Keratinocyte (primary cell): ENCODE results near the gene OLFML3. TPM values are rescaled to one million over a fixed set of nuclear protein-coding genes. Genes with fewer than 3 reads are reported as not detected.

Experiments used
- DNase-seq: peaks from one replicate; pipeline ENCODE4 v3.0.0-alpha.2; 2011; ENCODE audit warnings: low read depth, missing footprints, low spot score
- FAIRE-seq: peaks from 2 replicates; lab custom pipeline; 2011; peaks lifted over from hg19 to GRCh38; lab: Jason Lieb, UNC
- H2AFZ ChIP-seq: 2 replicates; pipeline ENCODE4 v1.6.0; 2012; ENCODE audit warnings: low read length, control low read depth, inconsistent platforms; ENCODE audit not compliant: control insufficient read depth
- H3K27ac ChIP-seq: 2 replicates; pipeline ENCODE4 v1.5.1; 2011; ENCODE audit warnings: low read length; ENCODE audit not compliant: control insufficient read depth, insufficient read depth
- H3K27me3 ChIP-seq: 3 replicates; pipeline ENCODE4 v1.6.0; 2011; ENCODE audit warnings: low read length; ENCODE audit not compliant: control insufficient read depth, insufficient read depth; ENCODE audit errors: extremely low read depth
- H3K36me3 ChIP-seq, 2 experiments: 2 replicates in 1 of 2; 3 replicates in 1 of 2; pipeline ENCODE4 v1.5.1; 2011; ENCODE audit warnings: low read length in 2 of 2, mild to moderate bottlenecking in 1 of 2; ENCODE audit not compliant: control insufficient read depth in 2 of 2, insufficient read depth in 2 of 2; ENCODE audit errors: extremely low read depth in 1 of 2
- H3K4me1 ChIP-seq: 3 replicates; pipeline ENCODE4 v1.5.1; 2011; ENCODE audit warnings: low read length; ENCODE audit not compliant: control insufficient read depth, insufficient read depth; ENCODE audit errors: extremely low read depth
- H3K4me2 ChIP-seq: 3 replicates; pipeline ENCODE4 v1.6.0; 2011; ENCODE audit warnings: low read depth, low read length; ENCODE audit not compliant: control insufficient read depth, insufficient read depth; ENCODE audit errors: extremely low read depth
- H3K4me3 ChIP-seq, 3 experiments: fragments of 200-600 bp in 1 of 3; sonication (generic) in 1 of 3; 2 replicates in 2 of 3; 3 replicates in 1 of 3; pipeline ENCODE4 v1.5.1; 2011 to 2016; ENCODE audit warnings: low read length in 3 of 3, mild to moderate bottlenecking in 3 of 3, control low read depth in 2 of 3, inconsistent platforms in 1 of 3, low read depth in 1 of 3, mixed read lengths in 1 of 3, mixed run types in 1 of 3, moderate library complexity in 1 of 3; ENCODE audit not compliant: control insufficient read depth in 2 of 3, insufficient read depth in 2 of 3; ENCODE audit errors: extremely low read depth in 1 of 3
- H3K79me2 ChIP-seq: 2 replicates; pipeline ENCODE4 v1.6.0; 2012; ENCODE audit warnings: low read length; ENCODE audit not compliant: control insufficient read depth, insufficient read depth
- H3K9ac ChIP-seq: 3 replicates; pipeline ENCODE4 v1.6.0; 2011; ENCODE audit warnings: low read length; ENCODE audit not compliant: control insufficient read depth, insufficient read depth; ENCODE audit errors: extremely low read depth
- H3K9me1 ChIP-seq: 3 replicates; pipeline ENCODE4 v1.6.0; 2011; ENCODE audit warnings: low read length; ENCODE audit not compliant: control insufficient read depth, insufficient read depth; ENCODE audit errors: extremely low read depth
- H3K9me3 ChIP-seq: 2 replicates; pipeline ENCODE4 v1.5.1; 2012; ENCODE audit warnings: low read depth, low read length; ENCODE audit not compliant: control insufficient read depth
- H4K20me1 ChIP-seq: 3 replicates; pipeline ENCODE4 v1.6.0; 2011; ENCODE audit warnings: low read length; ENCODE audit not compliant: control insufficient read depth, insufficient read depth; ENCODE audit errors: extremely low read depth
- EZH2 ChIP-seq: IDR thresholded peaks from one replicate; pipeline ENCODE4 v1.6.1; 2012; ENCODE audit warnings: inconsistent platforms, mild to moderate bottlenecking, low read length, moderate library complexity
- dilution Hi-C: fragments of 300-500 bp; cut with MboI; formaldehyde crosslinking; loops from one replicate; pipeline ENCODE4 v1.7.0; 2020; ENCODE audit warnings: low sequenced_read_pairs; ENCODE audit not compliant: extremely low pct_ligation_motif_present
- polyA plus RNA-seq, 5 experiments: library from polyadenylated mRNA; depleted of rRNA in 3 of 5; stranded (reverse) in 3 of 5; stranded (forward) in 1 of 5; unstranded in 1 of 5; fragments of >200 nt; gene quantifications; 1 replicate in 1 of 5; 2 replicates in 3 of 5; 3 replicates in 1 of 5; pipeline versions ENCODE4 v1.2.1 to v1.2.3, GENCODE V29; 2011 to 2012; ENCODE audit warnings: missing spikeins in 2 of 5, low read depth in 1 of 5, low replicate concordance in 1 of 5
- TF ChIP-seq, protein P1 (sequence below), 3 experiments: IDR thresholded peaks in 1 of 3; conservative IDR thresholded peaks in 1 of 3; optimal IDR thresholded peaks in 1 of 3; 2 replicates in 2 of 3; 3 replicates in 1 of 3; pipeline versions ENCODE3 to v1.5.1; 2011; ENCODE audit warnings: low read length in 3 of 3, mild to moderate bottlenecking in 3 of 3, moderate library complexity in 2 of 3, control low read depth in 1 of 3, inconsistent platforms in 1 of 3; ENCODE audit not compliant: insufficient read depth in 2 of 3; ENCODE audit errors: extremely low read depth in 1 of 3

Gene OLFML3
- polyA plus RNA-seq, 1 donor (not counting 4 experiments of a cell fraction or from before 2014, with no cell fraction given), result 4.4 TPM

- no peak overlapping the region for H3K4me2 ChIP-seq
- no peak for FAIRE-seq
- dilution Hi-C loops, result no loop called here
- H4K20me1 ChIP-seq, result no peaks in the 10 kb centered on the region
- H3K4me1 ChIP-seq, result no peaks in the 10 kb centered on the region
- no peaks in the 10 kb centered on the region for H3K9me1 ChIP-seq
- DNase-seq, result no peak
- H3K27ac ChIP-seq, result no peak overlapping the region
- TF ChIP-seq EZH2, result no peak
- TF ChIP-seq, protein P1, sequence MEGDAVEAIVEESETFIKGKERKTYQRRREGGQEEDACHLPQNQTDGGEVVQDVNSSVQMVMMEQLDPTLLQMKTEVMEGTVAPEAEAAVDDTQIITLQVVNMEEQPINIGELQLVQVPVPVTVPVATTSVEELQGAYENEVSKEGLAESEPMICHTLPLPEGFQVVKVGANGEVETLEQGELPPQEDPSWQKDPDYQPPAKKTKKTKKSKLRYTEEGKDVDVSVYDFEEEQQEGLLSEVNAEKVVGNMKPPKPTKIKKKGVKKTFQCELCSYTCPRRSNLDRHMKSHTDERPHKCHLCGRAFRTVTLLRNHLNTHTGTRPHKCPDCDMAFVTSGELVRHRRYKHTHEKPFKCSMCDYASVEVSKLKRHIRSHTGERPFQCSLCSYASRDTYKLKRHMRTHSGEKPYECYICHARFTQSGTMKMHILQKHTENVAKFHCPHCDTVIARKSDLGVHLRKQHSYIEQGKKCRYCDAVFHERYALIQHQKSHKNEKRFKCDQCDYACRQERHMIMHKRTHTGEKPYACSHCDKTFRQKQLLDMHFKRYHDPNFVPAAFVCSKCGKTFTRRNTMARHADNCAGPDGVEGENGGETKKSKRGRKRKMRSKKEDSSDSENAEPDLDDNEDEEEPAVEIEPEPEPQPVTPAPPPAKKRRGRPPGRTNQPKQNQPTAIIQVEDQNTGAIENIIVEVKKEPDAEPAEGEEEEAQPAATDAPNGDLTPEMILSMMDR (optimal IDR thresholded peaks at IDR 0.05 in 1 of 3, IDR thresholded peaks at IDR 0.05 in 1 of 3, conservative IDR thresholded peaks at IDR 0.05 in 1 of 3; ENCODE audit: extremely low read depth in 1 of 3, insufficient read depth in 2 of 3, low read length in 3 of 3), result no peak
- H3K79me2 ChIP-seq, result no peaks in the 10 kb centered on the region
- H3K9me3 ChIP-seq, result no peaks in the 10 kb centered on the region
- H3K9ac ChIP-seq, result no peak overlapping the region
- no peaks in the 10 kb centered on the region for H3K36me3 ChIP-seq
- no peak overlapping the region for H3K4me3 ChIP-seq
- H3K27me3 ChIP-seq, result no peaks in the 10 kb centered on the region
- no peak overlapping the region for H2AFZ ChIP-seq
These were observed 47.5 kb downstream of the OLFML3 start for GRCh38 chr1:114026797-114027196.

Other genes with a start within 250 kb of the OLFML3 start
- gene PHTF1, start 220.0 kb upstream of the OLFML3 start, polyA plus RNA-seq, result 4.4 to 6.8 TPM (median 5.1 TPM) in 3 replicates
- 7.1 to 10.4 TPM (median 9.5 TPM) in 3 replicates for gene RSBN1, start 167.0 kb upstream of the OLFML3 start, polyA plus RNA-seq
- gene PTPN22, start 107.8 kb upstream of the OLFML3 start, polyA plus RNA-seq, result 0.07 to 0.39 TPM (median 0.23 TPM) in 3 replicates
- gene BCL2L15, start 91.9 kb upstream of the OLFML3 start, polyA plus RNA-seq, result 0.03 to 0.09 TPM (median 0.08 TPM) in 3 replicates
- gene AP4B1, start 74.7 kb upstream of the OLFML3 start, polyA plus RNA-seq, result 11.6 to 16.9 TPM (median 16.5 TPM) in 3 replicates
- gene DCLRE1B, start 74.1 kb upstream of the OLFML3 start, polyA plus RNA-seq, result 4.8 to 6.4 TPM (median 5.4 TPM) in 3 replicates
- gene HIPK1, start 50.1 kb upstream of the OLFML3 start, polyA plus RNA-seq, result 19.9 to 23.2 TPM (median 20.5 TPM) in 3 replicates
- gene SYT6, start 174.4 kb downstream of the OLFML3 start, polyA plus RNA-seq, result not detected in 3 replicates